IMR-90 (cell line): ENCODE results near the gene TMEM170B. TPM values are rescaled to one million over a fixed set of nuclear protein-coding genes. Genes with fewer than 3 reads are reported as not detected.

ENCODE experiments used
- ATAC-seq: fragments of 200-7000 bp; cut with Tn5 transposase; 2 replicates; pipeline ENCODE4 v1.9.1; 2020; ENCODE audit warnings: low read depth, mild to moderate bottlenecking, moderate library complexity
- BruUV-seq: library from RNA; stranded (reverse); fragments of 400-500 nt; replicated peaks from 2 replicates; lab custom pipeline; 2021; lab: Mats Ljungman, UMichigan
- CTCF ChIA-PET: fragments of 300-600 bp; formaldehyde crosslinking; extraction: SDS; loops from one replicate; lab custom pipeline; 2021; ENCODE audit warnings: antibody characterized with exemption; lab: Yijun Ruan, JAX
- POLR2A ChIA-PET: fragments of 300-600 bp; sonication (Branson Sonifier 250); formaldehyde crosslinking; loops from one replicate; lab custom pipeline; 2022; ENCODE audit warnings: antibody characterized with exemption; ENCODE audit not compliant: unreplicated experiment; lab: Charles Lee
- DNase-seq: peaks from one replicate; pipeline ENCODE4 v3.0.0; 2013
- H2AFZ ChIP-seq: replicated peaks from 2 replicates; pipeline ENCODE3; 2013; ENCODE audit warnings: low read length, mild to moderate bottlenecking; ENCODE audit not compliant: poor library complexity
- H2AK5ac ChIP-seq: 2 replicates; pipeline ENCODE4 v1.6.1; 2013; ENCODE audit warnings: low read depth, low read length, inconsistent platforms
- H2AK9ac ChIP-seq: replicated peaks from 2 replicates; pipeline ENCODE3; 2013; ENCODE audit warnings: mild to moderate bottlenecking, low read depth, low read length, moderate library complexity; ENCODE audit not compliant: poor library complexity
- H2BK120ac ChIP-seq: 2 replicates; pipeline ENCODE4 v1.6.1; 2013; ENCODE audit warnings: low read depth, low read length, inconsistent platforms
- H2BK15ac ChIP-seq: 3 replicates; pipeline ENCODE4 v1.6.1; 2013; ENCODE audit warnings: low read depth, low read length, inconsistent platforms
- H2BK20ac ChIP-seq: 2 replicates; pipeline ENCODE4 v1.6.1; 2013; ENCODE audit warnings: low read depth, mild to moderate bottlenecking, inconsistent platforms, low read length, moderate library complexity
- H2BK5ac ChIP-seq: 2 replicates; pipeline ENCODE4 v1.6.1; 2013; ENCODE audit warnings: mild to moderate bottlenecking, low read depth, low read length, inconsistent platforms; ENCODE audit not compliant: poor library complexity, severe bottlenecking
- H3K14ac ChIP-seq: replicated peaks from 2 replicates; pipeline ENCODE4 v1.6.1; 2013; ENCODE audit warnings: low read depth, low read length, inconsistent platforms
- H3K18ac ChIP-seq: 2 replicates; pipeline ENCODE4 v1.6.1; 2013; ENCODE audit warnings: low read depth, low read length, control low read depth
- H3K23ac ChIP-seq: 2 replicates; pipeline ENCODE4 v1.6.1; 2013; ENCODE audit warnings: low read depth, low read length, inconsistent platforms
- H3K27ac ChIP-seq: 2 replicates; pipeline ENCODE4 v1.5.1; 2013; ENCODE audit warnings: mild to moderate bottlenecking, control low read depth, low read length; ENCODE audit not compliant: insufficient read depth
- H3K27me3 ChIP-seq: 2 replicates; pipeline ENCODE4 v1.6.1; 2013; ENCODE audit warnings: low read length; ENCODE audit not compliant: control insufficient read depth, insufficient read depth
- H3K36me3 ChIP-seq: 2 replicates; pipeline ENCODE4 v1.6.1; 2013; ENCODE audit warnings: low read length, mixed read lengths; ENCODE audit not compliant: control insufficient read depth, insufficient read depth
- H3K4ac ChIP-seq: 2 replicates; pipeline ENCODE4 v1.6.1; 2013; ENCODE audit warnings: low read depth, low read length, inconsistent platforms
- H3K4me1 ChIP-seq: 2 replicates; pipeline ENCODE4 v1.6.1; 2013; ENCODE audit warnings: low read length, mixed read lengths; ENCODE audit not compliant: control insufficient read depth, insufficient read depth
- H3K4me2 ChIP-seq: 2 replicates; pipeline ENCODE4 v1.6.1; 2013; ENCODE audit warnings: low read depth, mild to moderate bottlenecking, control low read depth, low read length, moderate library complexity
- H3K4me3 ChIP-seq: 2 replicates; pipeline ENCODE4 v1.5.1; 2013; ENCODE audit warnings: low read depth, mild to moderate bottlenecking, control low read depth, low read length, moderate library complexity; ENCODE audit not compliant: insufficient read depth
- H3K56ac ChIP-seq: 2 replicates; pipeline ENCODE4 v1.6.1; 2013; ENCODE audit warnings: low read length, inconsistent platforms; ENCODE audit not compliant: insufficient read depth; ENCODE audit errors: extremely low read depth
- H3K79me1 ChIP-seq, 2 experiments: 2 replicates each; pipeline ENCODE4 v1.6.1; 2013; ENCODE audit warnings: low read length in 2 of 2, inconsistent platforms in 1 of 2, low read depth in 1 of 2
- H3K9ac ChIP-seq: 2 replicates; pipeline ENCODE4 v1.6.1; 2013; ENCODE audit warnings: low read depth, low read length, control low read depth
- H3K9me1 ChIP-seq: 2 replicates; pipeline ENCODE4 v1.6.1; 2013; ENCODE audit warnings: low read length, inconsistent platforms; ENCODE audit not compliant: insufficient read depth
- H3K9me3 ChIP-seq: 2 replicates; pipeline ENCODE4 v1.6.1; 2013; ENCODE audit warnings: low read length; ENCODE audit not compliant: control insufficient read depth, insufficient read depth
- H4K20me1 ChIP-seq: 2 replicates; pipeline ENCODE4 v1.6.1; 2013; ENCODE audit warnings: low read length, inconsistent platforms; ENCODE audit not compliant: insufficient read depth
- H4K5ac ChIP-seq: 2 replicates; pipeline ENCODE4 v1.6.1; 2013; ENCODE audit warnings: mild to moderate bottlenecking, low read depth, low read length, control low read depth
- H4K8ac ChIP-seq, 2 experiments: 2 replicates each; pipeline ENCODE4 v1.6.1; 2013; ENCODE audit warnings: low read depth in 2 of 2, low read length in 2 of 2, control low read depth in 1 of 2, inconsistent platforms in 1 of 2
- H4K91ac ChIP-seq: 2 replicates; pipeline ENCODE4 v1.6.1; 2013; ENCODE audit warnings: low read depth, low read length, inconsistent platforms; ENCODE audit not compliant: insufficient read depth
- BHLHE40 ChIP-seq: fragments of 150-350 bp; IDR thresholded peaks from 2 replicates; pipeline ENCODE4 v1.6.1; 2016; ENCODE audit warnings: mild to moderate bottlenecking, low read depth, low read length
- CEBPB ChIP-seq: IDR thresholded peaks from 2 replicates; pipeline ENCODE4 v1.6.1; 2012; ENCODE audit warnings: low read depth, low read length, improper control_type of control experiment
- CHD1 ChIP-seq: IDR thresholded peaks from 2 replicates; pipeline ENCODE4 v1.6.1; 2012; ENCODE audit warnings: low read depth, low read length, improper control_type of control experiment
- MAFK ChIP-seq: IDR thresholded peaks from 2 replicates; pipeline ENCODE4 v1.6.1; 2012; ENCODE audit warnings: low read depth, low read length, improper control_type of control experiment
- MAZ ChIP-seq: IDR thresholded peaks from 2 replicates; pipeline ENCODE4 v1.6.1; 2012; ENCODE audit warnings: low read depth, mild to moderate bottlenecking, low read length, improper control_type of control experiment, moderate library complexity, borderline replicate concordance
- NFE2L2 ChIP-seq: fragments of 150-350 bp; IDR thresholded peaks from 2 replicates; pipeline ENCODE4 v1.6.1; 2016; ENCODE audit warnings: low read depth, mild to moderate bottlenecking, low read length
- POLR2A ChIP-seq: IDR thresholded peaks from 2 replicates; pipeline ENCODE4 v1.6.1; 2012; ENCODE audit warnings: mild to moderate bottlenecking, low read depth, low read length
- RCOR1 ChIP-seq: IDR thresholded peaks from 2 replicates; pipeline ENCODE4 v1.6.1; 2012; ENCODE audit warnings: mild to moderate bottlenecking, low read length, improper control_type of control experiment; ENCODE audit not compliant: insufficient replicate concordance
- SMC3 ChIP-seq: fragments of 150-350 bp; IDR thresholded peaks from 2 replicates; pipeline ENCODE4 v1.6.1; 2016; ENCODE audit warnings: low read depth, mild to moderate bottlenecking, antibody characterized with exemption, low read length, moderate library complexity
- WGBS, 2 experiments: methylation state at CpG; one replicate each; pipeline versions ENCODE4 v1.1.5 to v1.1.7; 2013; ENCODE audit warnings: missing lambda C conversion rate in 2 of 2; ENCODE audit not compliant: insufficient read length in 1 of 2; ENCODE audit errors: extremely low coverage in 2 of 2; 5-methylcytosine and 5-hydroxymethylcytosine counted together
- dilution Hi-C: fragments of 300-500 bp; cut with HindIII; formaldehyde crosslinking; loops from one replicate; pipeline ENCODE4 v1.14.3; 2018; ENCODE audit warnings: low sequenced_read_pairs; ENCODE audit not compliant: unreplicated experiment
- in situ Hi-C: fragments of 300-500 bp; cut with MboI; formaldehyde crosslinking; loops from 3 replicates; pipeline ENCODE4 v1.14.3; 2019; ENCODE audit warnings: low sequenced_read_pairs, inconsistent platforms, mixed read lengths
- intact Hi-C: fragments of 100-400 bp; cut with micrococcal nuclease; formaldehyde crosslinking; loops from 2 replicates; pipeline ENCODE4 v1.10.0; 2022
- polyA plus RNA-seq, 3 experiments: library from polyadenylated mRNA; depleted of rRNA; stranded (reverse); fragments of >200 nt; gene quantifications; 2 replicates each; pipeline ENCODE4 v1.2.3, GENCODE V29; 2012; ENCODE audit warnings: low replicate concordance in 1 of 3
- total RNA-seq: library from RNA; depleted of rRNA; stranded (reverse); fragments of >200 nt; gene quantifications from 2 replicates; pipeline ENCODE4 v1.2.3, GENCODE V29; 2012

Gene TMEM170B
- total and polyA plus RNA-seq, 2 of the 4 experiments (the other 2 are of a cell fraction) = 0.10 to 0.18 TPM

DNA sequence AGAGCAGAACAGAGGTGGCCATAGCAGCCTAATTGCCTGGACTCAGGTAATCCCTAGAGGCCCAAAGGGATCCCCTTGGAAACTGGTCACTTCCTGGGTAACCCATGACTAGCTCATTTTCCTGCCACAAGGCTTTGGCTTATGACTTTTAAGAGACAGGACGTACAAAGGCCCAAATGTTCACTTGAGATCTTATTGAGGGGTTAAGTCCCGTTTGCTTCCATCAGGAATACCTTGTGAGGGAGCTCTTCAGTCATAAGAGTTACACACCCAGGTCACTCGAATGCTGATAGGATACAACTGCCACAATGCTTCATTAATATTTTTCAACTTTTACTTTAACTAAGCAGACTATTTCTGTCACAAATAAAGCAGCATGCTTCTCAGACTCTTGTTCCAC lies 51.7 kb downstream of the TMEM170B start:
- no TSS peak for BruUV-seq
- TF ChIP-seq MAZ = no peak
- no peak for TF ChIP-seq NFE2L2
- no peak for TF ChIP-seq MAFK
- TF ChIP-seq RCOR1 = no peak
- TF ChIP-seq SMC3 = no peak
- no peak for TF ChIP-seq BHLHE40
- no peak for TF ChIP-seq CEBPB
- TF ChIP-seq CHD1 = no peak
- no peak for TF ChIP-seq POLR2A
- DNase-seq = peak; percentile 6
- Histone ChIP-seq H3K27me3 (no peaks in the 10 kb centered on the region), H3K4me3 (no peak overlapping the region), H3K9ac (no peak overlapping the region), H2BK15ac (peak overlapping the region; percentile 93), H4K5ac (peak overlapping the region; percentile 86; the same call in 1 of the 2 replicates), H3K14ac (peak overlapping the region; percentile 89), H3K27ac (peak overlapping the region; percentile 52), H3K4me1 (peaks cover 19% of the 10 kb centered on the region), H3K4me2 (no peak overlapping the region), H4K20me1 (no peaks in the 10 kb centered on the region), H3K9me1 (0 out of 2 replicates have a peak, but pooled peaks cover 12% of the 10 kb centered on the region), H2BK20ac (peak overlapping the region; percentile 97), H3K79me1 (peaks cover 0 to 14% of the 10 kb centered on the region in 2 experiments; a peak in 2 of 4 replicates), H3K56ac (peak overlapping the region; percentile 87), H4K91ac (peak overlapping the region; percentile 88), H3K9me3 (peaks cover 2% of the 10 kb centered on the region; the same call in 1 of the 2 replicates), H2AK9ac (peak overlapping the region; percentile 66), H2AFZ (no peak overlapping the region), H2BK120ac (peak overlapping the region; percentile 96), H2BK5ac (peak overlapping the region; percentile 100), H3K23ac (peak overlapping the region; percentile 84; the same call in 1 of the 2 replicates), H2AK5ac (peak overlapping the region; percentile 96), H3K36me3 (no peaks in the 10 kb centered on the region), H4K8ac (peak overlapping the region; percentile 60 to 91), H3K4ac (peak overlapping the region; percentile 94), H3K18ac (peak overlapping the region; percentile 94)
- in situ Hi-C loops (loop anchor here (5.0 to 10.0 kb wide), 5 partner anchors 63 to 1018 kb away; partner anchors contain the start of gene HIVEP1), dilution Hi-C loops (no loop called here), intact Hi-C loops (loop anchor here (5.0 kb wide), 4 partner anchors 113 to 558 kb away; no protein-coding TSS in a partner anchor)
- ATAC-seq = no peak
- ChIA-PET CTCF (interaction anchor here (1.0 to 1.4 kb wide), 2 partner anchors 65 to 67 kb away, joined by 3 to 6 read pairs; no protein-coding TSS in a partner anchor), POLR2A (no interaction called here)
- 100% methylated on average over 1 of the region's 3 CpGs; no CpG with 5 or more reads in 1 of the 2 experiments for WGBS, 2 experiments
